GM19438 (cell line): ENCODE measurements around the gene WAS.
"Not testable (repeated sequence)": the region's sequence is repeated elsewhere in the genome, so short reads cannot be mapped to it uniquely, and the experiment has no call there.

ENCODE experiments used
- ATAC-seq: cut with Tn5 transposase; IDR thresholded peaks from one replicate; pipeline ENCODE4 v1.9.1; 2021; ENCODE audit warnings: low read depth; ENCODE audit not compliant: unreplicated experiment

The WAS gene

GRCh38 chrX:48683411-48683982, at the start of gene WAS:
Gene WAS (plus strand): TSS chrX:48683799. CDS start chrX:48683854, 55 bp downstream.
- ATAC-seq: peak; percentile 83

- ATAC-seq: no peak
These were observed 47.3 kb upstream of the WAS start for GRCh38 chrX:48636301-48636700.

GRCh38 chrX:48636776-48637175, 46.8 kb upstream of the WAS start:
- ATAC-seq: no peak

- no peak for ATAC-seq
These were observed 37.9 kb upstream of the WAS start for GRCh38 chrX:48645669-48646068.

- no peak for ATAC-seq
These were observed 35.3 kb upstream of the WAS start for GRCh38 chrX:48648336-48648751.

GRCh38 chrX:48649102-48649501, 34.5 kb upstream of the WAS start:
- ATAC-seq: no peak

- ATAC-seq: not testable (repeated sequence)
These were observed 31.5 kb upstream of the WAS start for GRCh38 chrX:48652055-48652579.

GRCh38 chrX:48654746-48655145, 28.9 kb upstream of the WAS start:
- not testable (repeated sequence) for ATAC-seq

GRCh38 chrX:48659686-48660085, 23.9 kb upstream of the WAS start:
- ATAC-seq: not testable (repeated sequence)

- ATAC-seq: no peak
These were observed 20.4 kb upstream of the WAS start for GRCh38 chrX:48663241-48663640.

GRCh38 chrX:48664156-48664555, 19.4 kb upstream of the WAS start:
- no peak for ATAC-seq

- no peak for ATAC-seq
These were observed 17.6 kb upstream of the WAS start for GRCh38 chrX:48665991-48666390.

GRCh38 chrX:48666649-48667048, 16.9 kb upstream of the WAS start:
- ATAC-seq: no peak

GRCh38 chrX:48667509-48667908, 16.1 kb upstream of the WAS start:
- ATAC-seq: no peak

- ATAC-seq: not testable (repeated sequence)
These were observed 15.4 kb upstream of the WAS start for GRCh38 chrX:48668187-48668586.

GRCh38 chrX:48676106-48676892, 7.3 kb upstream of the WAS start:
- ATAC-seq: peak; percentile 89

GRCh38 chrX:48676893-48677270, 6.7 kb upstream of the WAS start:
- peak; percentile 18 for ATAC-seq

- no peak for ATAC-seq
These were observed 6.1 kb upstream of the WAS start for GRCh38 chrX:48677516-48677915.

GRCh38 chrX:48680467-48680866, 3.1 kb upstream of the WAS start:
- not testable (repeated sequence) for ATAC-seq

GRCh38 chrX:48680925-48681324, 2.7 kb upstream of the WAS start:
- ATAC-seq: not testable (repeated sequence)

GRCh38 chrX:48681539-48682183, 1.9 kb upstream of the WAS start:
- no peak for ATAC-seq
